ENCODE results near the gene TMEM109.

The TMEM109 gene

DNA sequence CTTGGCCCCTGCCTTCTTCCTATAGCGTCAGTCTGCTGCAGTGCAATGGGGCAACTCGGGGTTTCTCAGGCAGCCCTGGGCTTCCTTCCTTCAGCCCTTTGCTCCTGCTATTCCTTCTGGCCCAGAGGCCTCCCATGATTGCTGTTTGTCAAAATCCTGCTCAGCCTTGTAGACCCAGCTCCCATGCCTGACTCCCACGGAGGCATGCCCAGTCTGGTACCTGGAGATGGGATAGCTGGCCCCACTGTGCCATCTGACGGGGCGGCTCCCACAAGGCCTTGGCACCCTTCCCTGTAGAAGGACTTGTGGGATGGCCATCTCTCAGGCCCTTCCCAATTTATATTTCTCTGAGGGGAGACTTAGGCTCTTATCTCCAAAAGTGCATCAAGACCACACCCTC lies 56.9 kb downstream of the TMEM109 start:
- no peak for DNase-seq (ENCODE audit: low read depth)

DNA sequence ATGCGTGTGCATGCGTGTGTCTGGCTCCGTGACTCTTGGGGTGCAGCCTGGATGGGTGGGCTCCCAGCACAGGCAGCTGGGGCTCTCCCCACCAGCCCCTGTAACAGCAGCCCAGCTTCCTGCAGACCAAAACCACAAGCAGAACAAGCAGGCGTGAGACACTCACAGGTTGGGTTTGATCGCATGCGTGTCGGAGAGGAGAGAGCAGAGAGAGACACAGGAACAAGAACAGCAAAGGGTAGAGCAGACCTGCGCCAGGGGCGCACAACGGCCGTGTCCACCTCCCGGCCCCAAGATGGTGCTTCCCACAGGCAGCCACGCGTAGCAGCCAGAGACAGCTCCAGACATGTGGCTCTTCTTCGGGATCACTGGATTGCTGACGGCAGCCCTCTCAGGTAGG lies 57.6 kb downstream of the TMEM109 start, which contains the start of gene CD6:
Gene CD6, plus strand, starts transcription at position 161 of the 400 bp plus-strand sequence. Its CDS starts 186 bp downstream, at position 347.
- no peak for DNase-seq (ENCODE audit: low read depth)

DNA sequence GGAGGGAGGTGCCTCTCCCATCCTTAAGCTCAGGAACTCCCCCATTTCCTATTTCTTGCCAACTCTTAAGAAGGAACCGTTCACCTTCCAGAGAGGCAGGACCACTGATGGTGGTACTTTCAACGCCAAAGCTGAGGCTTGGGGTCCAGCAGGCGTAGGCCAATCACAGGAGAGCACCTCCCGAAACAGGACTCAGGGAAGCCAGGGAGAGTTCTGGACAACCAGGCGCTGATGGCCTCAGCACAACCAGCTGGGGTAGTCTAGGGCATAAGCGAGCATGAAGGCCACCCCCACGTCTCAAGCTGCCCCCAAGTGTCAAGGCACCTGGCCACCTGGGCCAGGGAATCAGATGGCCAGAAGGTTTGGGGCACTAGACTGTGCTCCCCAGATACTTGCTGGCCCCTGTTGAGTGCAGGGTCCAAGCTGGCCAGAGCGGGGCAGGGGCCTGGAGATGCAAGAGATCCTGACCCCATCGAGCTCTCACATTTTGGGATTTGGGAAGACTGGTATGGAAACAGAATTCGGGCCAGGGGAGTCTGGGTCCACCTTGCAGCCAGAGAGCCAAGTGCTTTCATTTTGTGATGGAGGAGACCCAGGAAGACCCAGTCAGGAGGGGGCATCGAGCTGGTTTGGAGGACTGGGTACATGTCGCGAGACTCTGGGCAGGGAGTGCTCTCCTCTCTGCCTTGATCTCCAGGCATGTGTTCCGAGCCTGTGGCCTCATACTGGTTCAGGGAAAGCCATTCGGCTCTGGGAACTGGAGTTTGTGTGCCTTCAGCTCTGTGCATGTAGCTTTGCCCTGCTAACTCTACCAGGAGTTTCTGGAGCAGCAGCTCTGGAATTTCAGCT lies 58.4 kb downstream of the TMEM109 start:
- no peak for DNase-seq (ENCODE audit: low read depth)

Data from activated T-cell treated with anti-CD3 and anti-CD28 coated beads for 48 hours (primary cell).